ENCODE data around the gene C2.

Gene C2

GRCh38 chr6:31883676-31884075 is 43.8 kb upstream of the C2 start:
- Histone ChIP-seq H3K9ac (ENCODE audit: insufficient read length) (no peak overlapping the region), H3K4me3 (no peak overlapping the region), H3K36me3 (ENCODE audit: insufficient read depth, low read length) (peaks cover 85% of the 10 kb centered on the region), H3K27ac (no peak overlapping the region), H3K9me3 (ENCODE audit: low read depth, low read length) (no peaks in the 10 kb centered on the region)
- TF ChIP-seq FOXP2 (optimal IDR thresholded peaks at IDR 0.05; ENCODE audit: control extremely low read depth, extremely low read length, insufficient read depth) (no peak), EZH2 (IDR thresholded peaks at IDR 0.05) (no peak), POLR2AphosphoS5 (IDR thresholded peaks at IDR 0.05; ENCODE audit: borderline replicate concordance, low read depth, low read length) (no peak)
- DNase-seq (ENCODE audit: low read depth, low spot score) = no peak

GRCh38 chr6:31884528-31885035 is 42.9 kb upstream of the C2 start:
- Histone ChIP-seq H3K27ac (no peak overlapping the region), H3K36me3 (ENCODE audit: insufficient read depth, low read length) (peaks cover 94% of the 10 kb centered on the region), H3K9ac (ENCODE audit: insufficient read length) (no peak overlapping the region), H3K9me3 (ENCODE audit: low read depth, low read length) (no peaks in the 10 kb centered on the region), H3K4me3 (no peak overlapping the region)
- TF ChIP-seq EZH2 (IDR thresholded peaks at IDR 0.05) (no peak), FOXP2 (optimal IDR thresholded peaks at IDR 0.05; ENCODE audit: control extremely low read depth, extremely low read length, insufficient read depth) (no peak), POLR2AphosphoS5 (IDR thresholded peaks at IDR 0.05; ENCODE audit: borderline replicate concordance, low read depth, low read length) (no peak)
- no peak for DNase-seq (ENCODE audit: low read depth, low spot score)

GRCh38 chr6:31886541-31886991 is 41.0 kb upstream of the C2 start:
- H3K9ac ChIP-seq (ENCODE audit: insufficient read length) = no peak overlapping the region
- TF ChIP-seq FOXP2 (optimal IDR thresholded peaks at IDR 0.05; ENCODE audit: control extremely low read depth, extremely low read length, insufficient read depth) (no peak), EZH2 (IDR thresholded peaks at IDR 0.05) (no peak), POLR2AphosphoS5 (IDR thresholded peaks at IDR 0.05; ENCODE audit: borderline replicate concordance, low read depth, low read length) (no peak)
- peaks cover 85% of the 10 kb centered on the region for H3K36me3 ChIP-seq (ENCODE audit: insufficient read depth, low read length)
- no peak for DNase-seq (ENCODE audit: low read depth, low spot score)
- no peak overlapping the region for H3K27ac ChIP-seq
- H3K4me3 ChIP-seq = no peak overlapping the region
- H3K9me3 ChIP-seq (ENCODE audit: low read depth, low read length) = no peaks in the 10 kb centered on the region

GRCh38 chr6:31887173-31888007 is 40.1 kb upstream of the C2 start:
- Histone ChIP-seq H3K9me3 (ENCODE audit: low read depth, low read length) (no peaks in the 10 kb centered on the region), H3K27ac (no peak overlapping the region), H3K9ac (ENCODE audit: insufficient read length) (no peak overlapping the region), H3K36me3 (ENCODE audit: insufficient read depth, low read length) (peaks cover 89% of the 10 kb centered on the region), H3K4me3 (no peak overlapping the region)
- TF ChIP-seq EZH2 (IDR thresholded peaks at IDR 0.05) = no peak
- no peak for TF ChIP-seq POLR2AphosphoS5 (IDR thresholded peaks at IDR 0.05; ENCODE audit: borderline replicate concordance, low read depth, low read length)
- TF ChIP-seq FOXP2 (optimal IDR thresholded peaks at IDR 0.05; ENCODE audit: control extremely low read depth, extremely low read length, insufficient read depth) = no peak
- no peak for DNase-seq (ENCODE audit: low read depth, low spot score)

- Histone ChIP-seq H3K9ac (ENCODE audit: insufficient read length) (no peak overlapping the region), H3K27ac (no peak overlapping the region), H3K36me3 (ENCODE audit: insufficient read depth, low read length) (peaks cover 89% of the 10 kb centered on the region), H3K9me3 (ENCODE audit: low read depth, low read length) (no peaks in the 10 kb centered on the region), H3K4me3 (no peak overlapping the region)
- TF ChIP-seq FOXP2 (optimal IDR thresholded peaks at IDR 0.05; ENCODE audit: control extremely low read depth, extremely low read length, insufficient read depth) (no peak), POLR2AphosphoS5 (IDR thresholded peaks at IDR 0.05; ENCODE audit: borderline replicate concordance, low read depth, low read length) (no peak), EZH2 (IDR thresholded peaks at IDR 0.05) (no peak)
- DNase-seq (ENCODE audit: low read depth, low spot score) = no peak
Observed at GRCh38 chr6:31888276-31889258, 39.0 kb upstream of the C2 start.

- DNase-seq (ENCODE audit: low read depth, low spot score) = no peak
- Histone ChIP-seq H3K9me3 (ENCODE audit: low read depth, low read length) (no peaks in the 10 kb centered on the region), H3K27ac (no peak overlapping the region), H3K4me3 (no peak overlapping the region), H3K9ac (ENCODE audit: insufficient read length) (no peak overlapping the region), H3K36me3 (ENCODE audit: insufficient read depth, low read length) (peaks cover 85% of the 10 kb centered on the region)
- no peak for TF ChIP-seq POLR2AphosphoS5 (IDR thresholded peaks at IDR 0.05; ENCODE audit: borderline replicate concordance, low read depth, low read length)
- TF ChIP-seq EZH2 (IDR thresholded peaks at IDR 0.05) = no peak
- TF ChIP-seq FOXP2 (optimal IDR thresholded peaks at IDR 0.05; ENCODE audit: control extremely low read depth, extremely low read length, insufficient read depth) = no peak
Observed at GRCh38 chr6:31889331-31889972, 38.1 kb upstream of the C2 start.

- Histone ChIP-seq H3K9me3 (ENCODE audit: low read depth, low read length) (no peaks in the 10 kb centered on the region), H3K4me3 (no peak overlapping the region), H3K36me3 (ENCODE audit: insufficient read depth, low read length) (peaks cover 71% of the 10 kb centered on the region), H3K9ac (ENCODE audit: insufficient read length) (no peak overlapping the region), H3K27ac (no peak overlapping the region)
- TF ChIP-seq EZH2 (IDR thresholded peaks at IDR 0.05) (no peak), POLR2AphosphoS5 (IDR thresholded peaks at IDR 0.05; ENCODE audit: borderline replicate concordance, low read depth, low read length) (no peak), FOXP2 (optimal IDR thresholded peaks at IDR 0.05; ENCODE audit: control extremely low read depth, extremely low read length, insufficient read depth) (no peak)
- no peak for DNase-seq (ENCODE audit: low read depth, low spot score)
Observed at GRCh38 chr6:31892821-31893220, 34.7 kb upstream of the C2 start.

All from SK-N-MC (cell line).